Osteoblast (primary cell): ENCODE data around the gene GAS2. TPM values are rescaled to one million over a fixed set of nuclear protein-coding genes. Genes with fewer than 3 reads are reported as not detected.

ENCODE experiments used
- DNase-seq: peaks from one replicate; pipeline ENCODE4 v3.0.0; 2011; ENCODE audit warnings: low spot score, mixed read lengths; ENCODE audit not compliant: insufficient read length; ENCODE audit errors: missing footprints
- H2AFZ ChIP-seq: 2 replicates; pipeline ENCODE4 v1.6.0; 2011; ENCODE audit warnings: mild to moderate bottlenecking, low read length
- H3K27ac ChIP-seq: 2 replicates; pipeline ENCODE4 v1.5.1; 2011; ENCODE audit warnings: mild to moderate bottlenecking, low read depth, low read length, moderate library complexity
- H3K27me3 ChIP-seq: 2 replicates; pipeline ENCODE4 v1.6.0; 2012; ENCODE audit warnings: mild to moderate bottlenecking, control low read depth, inconsistent platforms, low read length, moderate library complexity; ENCODE audit not compliant: insufficient read depth
- H3K36me3 ChIP-seq: 2 replicates; pipeline ENCODE4 v1.5.1; 2011; ENCODE audit warnings: mild to moderate bottlenecking, low read length, control low read depth, moderate library complexity; ENCODE audit not compliant: insufficient read depth
- H3K4me1 ChIP-seq: 2 replicates; pipeline ENCODE4 v1.5.1; 2011; ENCODE audit warnings: mild to moderate bottlenecking, low read length, control low read depth, moderate library complexity; ENCODE audit not compliant: insufficient read depth
- H3K4me2 ChIP-seq: 2 replicates; pipeline ENCODE4 v1.6.0; 2011; ENCODE audit warnings: mild to moderate bottlenecking, low read length; ENCODE audit not compliant: insufficient read depth
- H3K4me3 ChIP-seq: fragments of 200-600 bp; sonication (generic); 3 replicates; pipeline ENCODE4 v1.5.1; 2012; ENCODE audit warnings: mild to moderate bottlenecking, low read length, inconsistent platforms; ENCODE audit not compliant: insufficient read depth
- H3K79me2 ChIP-seq: 2 replicates; pipeline ENCODE4 v1.6.0; 2012; ENCODE audit warnings: mild to moderate bottlenecking, low read length, control low read depth, inconsistent platforms; ENCODE audit not compliant: insufficient read depth
- H3K9me3 ChIP-seq: 2 replicates; pipeline ENCODE4 v1.5.1; 2011; ENCODE audit warnings: low read depth, low read length, control low read depth
- H4K20me1 ChIP-seq: 2 replicates; pipeline ENCODE4 v1.6.0; 2012; ENCODE audit warnings: mild to moderate bottlenecking, low read length, control low read depth; ENCODE audit not compliant: insufficient read depth
- CTCF ChIP-seq: IDR thresholded peaks from 2 replicates; pipeline ENCODE4 v1.5.1; 2011; ENCODE audit warnings: mild to moderate bottlenecking, low read depth, low read length, moderate library complexity; ENCODE audit errors: extremely low read depth
- total RNA-seq: library from RNA; depleted of rRNA; stranded (reverse); fragments of >200 nt; gene quantifications from 2 replicates; pipeline ENCODE4 v1.2.3, GENCODE V29; 2012

GAS2 gene
- total RNA-seq, 1 donor: 0.36 TPM

GRCh38 chr11:22690257-22690656 is 23.8 kb downstream of the GAS2 start:
- H3K9me3 ChIP-seq: no peaks in the 10 kb centered on the region
- H3K36me3 ChIP-seq: no peaks in the 10 kb centered on the region
- DNase-seq: no peak
- TF ChIP-seq CTCF: no peak
- no peak overlapping the region for H2AFZ ChIP-seq
- H3K27ac ChIP-seq: no peak overlapping the region
- no peaks in the 10 kb centered on the region for H3K79me2 ChIP-seq
- H4K20me1 ChIP-seq: no peaks in the 10 kb centered on the region
- no peaks in the 10 kb centered on the region for H3K4me1 ChIP-seq
- no peak overlapping the region for H3K4me2 ChIP-seq
- no peak overlapping the region for H3K4me3 ChIP-seq
- H3K27me3 ChIP-seq: no peaks in the 10 kb centered on the region

DNA sequence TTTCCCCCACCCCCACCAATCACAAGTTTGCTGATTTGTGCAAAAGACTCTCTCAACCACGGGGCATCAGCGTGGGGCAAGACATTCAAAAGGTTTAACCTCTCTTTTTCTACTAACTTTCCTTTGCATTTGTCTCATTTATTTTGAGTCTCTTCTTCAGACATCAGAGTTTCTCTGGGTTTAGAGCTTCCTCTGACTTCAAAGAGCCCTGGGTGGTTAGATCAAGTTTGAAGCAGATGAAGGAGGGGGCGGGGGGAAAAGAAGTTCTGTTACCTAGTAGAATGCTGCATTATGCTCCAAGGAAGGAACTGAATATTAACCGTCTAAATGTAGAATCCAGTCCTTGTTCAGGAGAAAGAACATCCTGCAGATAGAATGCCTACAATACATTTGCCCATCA is 24.5 kb downstream of the GAS2 start:
- no peak for DNase-seq
- Histone ChIP-seq H3K36me3 (no peaks in the 10 kb centered on the region), H3K4me1 (no peaks in the 10 kb centered on the region), H2AFZ (no peak overlapping the region), H3K79me2 (no peaks in the 10 kb centered on the region), H3K4me2 (no peak overlapping the region), H3K4me3 (no peak overlapping the region), H3K27ac (no peak overlapping the region), H3K9me3 (no peaks in the 10 kb centered on the region), H3K27me3 (no peaks in the 10 kb centered on the region), H4K20me1 (no peaks in the 10 kb centered on the region)
- no peak for TF ChIP-seq CTCF

- Histone ChIP-seq H3K27me3 (no peaks in the 10 kb centered on the region), H3K27ac (no peak overlapping the region), H3K4me3 (no peak overlapping the region), H3K79me2 (no peaks in the 10 kb centered on the region), H3K4me1 (no peaks in the 10 kb centered on the region), H3K4me2 (no peak overlapping the region), H4K20me1 (no peaks in the 10 kb centered on the region), H3K36me3 (no peaks in the 10 kb centered on the region), H2AFZ (no peak overlapping the region), H3K9me3 (peaks cover 4% of the 10 kb centered on the region)
- no peak for TF ChIP-seq CTCF
- DNase-seq: no peak
Measured at GRCh38 chr11:22699388-22699787, 33.0 kb downstream of the GAS2 start.

GRCh38 chr11:22702031-22702430 is 35.6 kb downstream of the GAS2 start:
- no peaks in the 10 kb centered on the region for H4K20me1 ChIP-seq
- DNase-seq: no peak
- TF ChIP-seq CTCF: no peak
- H3K4me2 ChIP-seq: no peak overlapping the region
- H3K4me3 ChIP-seq: no peak overlapping the region
- H2AFZ ChIP-seq: no peak overlapping the region
- H3K27me3 ChIP-seq: no peaks in the 10 kb centered on the region
- no peaks in the 10 kb centered on the region for H3K4me1 ChIP-seq
- no peak overlapping the region for H3K27ac ChIP-seq
- no peaks in the 10 kb centered on the region for H3K36me3 ChIP-seq
- no peaks in the 10 kb centered on the region for H3K79me2 ChIP-seq
- peaks cover 4% of the 10 kb centered on the region for H3K9me3 ChIP-seq
